Left kidney (tissue), 2 donors: Measurements from ENCODE around the gene TOB1. TPM values are rescaled to one million over a fixed set of nuclear protein-coding genes. Genes with fewer than 3 reads are reported as not detected.

ENCODE experiments used
- DNase-seq: peaks from one replicate; pipeline ENCODE4 v3.0.0-alpha.2; 2013
- polyA plus RNA-seq: library from polyadenylated mRNA; unstranded; fragments of 120-200 nt; gene quantifications from one replicate; pipeline ENCODE4 v1.2.1, GENCODE V29; 2013; ENCODE audit not compliant: insufficient read length

The TOB1 gene
- polyA plus RNA-seq, 1 donor = 38.6 TPM

DNA sequence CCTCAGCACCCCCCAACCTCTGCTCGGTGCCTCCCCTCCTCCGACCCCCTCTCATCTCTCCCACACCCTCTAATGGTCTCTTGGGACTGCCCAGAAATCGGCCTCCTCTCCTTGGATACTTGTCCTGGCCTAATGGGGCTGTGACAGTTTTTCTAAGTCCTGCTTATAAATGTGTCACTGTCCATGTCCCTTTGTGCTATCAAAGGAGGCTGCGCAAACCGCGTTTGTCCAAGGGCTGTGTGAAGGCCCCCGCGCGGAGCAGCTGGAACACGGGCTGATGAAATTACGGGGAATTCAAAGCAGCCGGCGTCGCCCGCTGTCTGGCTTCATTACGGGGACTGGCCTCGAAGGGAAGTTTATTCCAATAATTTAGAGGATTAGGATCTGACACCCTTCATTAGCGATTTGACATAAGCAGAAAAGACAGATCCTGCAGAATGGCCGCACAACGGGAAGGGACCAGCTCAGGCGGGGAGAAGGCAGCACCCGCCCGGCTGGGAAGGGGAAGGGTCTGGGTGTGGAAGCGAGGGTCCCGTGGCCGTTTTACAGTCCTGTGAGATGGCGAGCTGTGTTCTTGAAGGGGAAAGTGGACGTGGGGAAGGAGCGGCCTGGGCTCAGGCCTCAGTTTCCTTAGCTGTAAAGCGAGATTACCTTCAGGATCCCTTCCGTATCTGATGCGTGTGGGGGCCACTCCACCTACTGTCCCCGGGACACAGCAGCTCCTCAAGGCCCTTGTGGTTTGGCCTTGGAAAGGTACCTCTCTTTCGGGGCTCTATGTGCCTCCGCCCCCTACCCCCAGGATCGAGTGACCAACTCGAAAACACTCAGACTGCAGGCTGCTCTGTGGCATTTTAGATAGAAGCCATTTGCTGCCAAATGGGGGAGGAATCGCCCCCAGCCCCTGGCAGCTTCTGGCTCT lies 32.4 kb downstream of the TOB1 start:
- no peak for DNase-seq

DNA sequence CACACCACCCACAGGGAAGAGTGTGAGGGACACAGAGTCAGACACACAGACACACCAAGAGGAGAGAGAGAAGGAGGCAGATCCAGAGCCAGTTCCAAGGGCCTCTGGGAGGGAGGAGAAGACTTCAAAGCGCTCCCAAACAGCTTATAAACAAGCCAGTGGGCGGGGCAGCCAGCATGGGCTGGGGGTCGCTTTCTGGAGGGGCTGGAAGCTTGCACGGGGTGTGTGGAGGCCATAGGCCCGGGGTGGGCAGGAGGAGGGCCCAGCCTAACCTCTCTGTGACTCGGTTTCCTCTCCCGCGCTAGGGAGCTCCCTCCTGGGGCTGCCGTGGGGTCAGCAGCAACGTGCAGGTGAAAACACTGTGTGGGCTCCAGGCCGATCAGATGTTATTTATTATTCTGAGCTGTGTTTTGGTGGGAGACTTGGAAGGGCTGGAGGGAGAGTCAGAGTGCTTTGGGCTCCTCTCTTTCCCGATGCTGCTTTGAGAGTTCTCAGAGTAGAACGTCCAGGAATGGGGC lies 33.2 kb downstream of the TOB1 start:
- no peak for DNase-seq

DNA sequence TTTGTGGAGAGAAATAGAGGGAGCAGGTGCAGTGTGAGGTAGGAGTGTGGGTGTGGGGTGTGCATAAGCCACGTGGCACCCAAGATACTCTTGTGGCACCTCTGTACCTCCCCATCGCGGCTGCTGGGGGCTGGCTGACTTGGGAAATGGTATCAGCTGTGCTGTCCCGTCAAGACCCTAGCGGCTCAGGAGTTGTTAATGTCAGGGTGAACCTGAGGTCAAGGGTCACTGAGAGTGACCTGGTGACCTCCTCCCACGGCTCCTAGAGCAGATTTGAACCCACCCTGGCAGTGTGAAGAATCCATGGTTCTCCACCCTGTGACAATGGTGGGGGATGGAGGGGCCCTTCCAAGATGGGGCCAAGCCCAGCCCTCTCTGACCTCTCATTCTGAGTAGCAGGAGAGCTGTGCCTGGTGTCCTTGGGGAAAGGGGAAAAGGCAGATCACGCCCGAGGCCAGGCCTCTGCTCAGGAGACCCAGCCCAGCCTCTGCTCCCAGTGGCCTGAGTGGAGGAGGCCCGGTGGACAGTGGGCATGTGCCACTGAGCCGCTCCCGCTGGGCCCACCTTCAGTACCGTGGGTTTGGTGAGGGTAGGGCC lies 33.8 kb downstream of the TOB1 start:
- DNase-seq = no peak

DNA sequence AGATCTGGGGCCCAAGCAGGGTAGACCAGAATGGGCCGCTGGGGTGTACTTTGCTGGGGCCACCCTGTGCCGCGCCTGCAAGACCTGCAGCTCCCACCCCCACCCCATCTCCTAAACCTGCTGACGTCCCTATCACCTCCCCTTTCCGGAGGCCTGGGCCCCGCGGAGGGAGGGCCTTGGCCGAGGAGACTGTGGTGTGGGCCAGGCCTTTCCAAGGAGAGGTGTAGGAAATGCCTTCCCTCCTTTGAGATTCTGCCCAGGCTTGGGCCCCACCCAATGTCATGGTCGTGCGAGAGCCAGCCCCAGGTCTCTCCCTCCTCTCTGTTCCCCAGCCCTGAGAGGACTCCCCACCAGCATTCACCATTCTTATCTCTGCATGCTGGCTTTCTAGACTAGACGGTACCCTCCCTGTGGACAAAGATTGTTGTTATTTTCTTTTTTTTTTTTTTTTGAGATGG lies 34.7 kb downstream of the TOB1 start:
- DNase-seq = no peak

DNA sequence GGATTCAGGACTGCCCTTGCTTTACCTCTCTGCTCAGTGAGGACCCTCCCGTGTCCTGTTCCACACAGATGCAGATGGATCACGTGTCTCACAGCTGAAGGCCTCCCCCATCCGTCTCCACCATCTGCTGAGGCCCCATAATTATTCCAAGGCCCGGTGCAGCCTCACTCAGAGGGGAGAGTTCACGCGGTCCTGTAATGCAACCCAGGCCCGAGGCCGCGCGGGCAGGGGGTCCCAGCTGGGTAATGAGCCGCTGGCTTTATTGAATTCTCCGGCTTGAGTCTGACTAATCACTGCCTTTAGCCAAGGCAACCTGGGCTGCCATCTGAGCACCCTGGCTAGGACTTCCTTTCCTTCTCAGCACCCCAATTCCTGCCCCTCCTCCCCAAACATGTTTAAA lies 35.2 kb downstream of the TOB1 start:
- peak; percentile 65 for DNase-seq

DNA sequence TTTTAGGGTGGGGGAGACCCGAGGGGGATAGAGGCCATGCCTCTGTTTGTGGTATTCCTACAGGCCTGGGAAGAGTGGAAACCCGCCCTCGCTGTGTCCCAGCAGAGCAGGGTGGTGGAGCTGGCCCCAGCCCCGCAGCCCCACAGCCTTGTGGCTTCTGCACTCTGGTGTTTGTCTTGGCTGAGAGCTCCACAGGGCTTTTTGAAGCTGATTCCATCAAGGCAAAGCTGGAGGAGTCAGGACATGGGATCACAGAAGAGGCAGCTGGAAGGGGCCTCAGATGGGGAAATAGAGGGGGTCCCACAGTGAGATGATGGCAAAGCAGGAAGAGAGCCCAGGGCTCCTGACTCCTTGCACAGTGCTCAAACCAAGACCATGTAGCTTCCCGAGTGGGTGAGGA lies 35.8 kb downstream of the TOB1 start:
- peak; percentile 50 for DNase-seq

DNA sequence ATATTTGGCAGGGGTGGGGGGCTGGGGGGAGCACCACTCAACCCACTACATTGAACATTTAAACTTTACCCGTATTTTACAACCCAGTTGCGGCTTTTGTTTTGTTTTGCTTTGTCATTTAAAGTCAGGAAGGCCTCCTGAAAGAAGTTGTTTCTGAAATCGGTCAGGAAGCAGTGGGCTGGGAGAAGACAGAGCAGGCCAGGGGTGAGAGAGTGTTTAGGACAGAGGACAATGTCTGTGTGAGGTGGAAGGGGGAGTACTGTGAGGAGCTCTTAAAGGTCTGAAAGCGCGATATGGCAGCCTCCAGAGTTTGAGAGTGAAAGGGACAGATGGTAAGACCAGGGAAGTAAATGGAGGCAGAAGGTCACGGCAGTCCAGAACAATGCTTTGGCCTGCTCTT lies 36.8 kb downstream of the TOB1 start:
- DNase-seq = no peak

DNA sequence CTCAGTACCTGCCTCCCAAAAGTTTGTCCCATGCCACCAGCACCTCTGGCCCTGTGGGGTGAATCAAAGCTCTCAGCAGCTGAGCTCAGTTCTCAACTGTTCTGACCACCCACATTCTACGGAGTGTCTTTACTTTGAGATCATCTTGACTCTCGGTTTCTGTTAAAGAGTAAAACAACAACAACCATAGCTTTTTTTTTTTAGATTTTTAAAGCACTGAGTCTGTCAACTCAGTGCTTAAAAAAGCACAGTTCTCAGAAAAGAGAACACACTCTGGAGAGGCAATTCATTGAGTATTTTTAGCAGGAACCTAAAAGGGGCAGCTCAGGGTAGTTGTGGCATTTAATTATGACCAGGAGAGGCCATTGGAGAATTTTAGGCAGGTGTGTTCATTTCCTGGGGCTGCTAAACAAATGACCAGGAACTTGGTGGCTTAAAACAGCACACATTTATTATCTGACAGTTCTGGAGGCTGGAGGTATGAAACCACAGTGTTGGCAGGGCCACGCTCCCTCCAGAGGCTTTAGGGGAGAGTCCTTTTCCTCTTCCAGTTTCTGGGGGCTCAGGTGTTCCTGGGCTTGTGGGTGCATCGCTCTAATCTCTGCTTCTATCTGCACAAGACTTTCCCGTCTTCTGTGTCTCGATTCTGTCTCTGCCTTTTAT lies 37.5 kb downstream of the TOB1 start:
- no peak for DNase-seq

DNA sequence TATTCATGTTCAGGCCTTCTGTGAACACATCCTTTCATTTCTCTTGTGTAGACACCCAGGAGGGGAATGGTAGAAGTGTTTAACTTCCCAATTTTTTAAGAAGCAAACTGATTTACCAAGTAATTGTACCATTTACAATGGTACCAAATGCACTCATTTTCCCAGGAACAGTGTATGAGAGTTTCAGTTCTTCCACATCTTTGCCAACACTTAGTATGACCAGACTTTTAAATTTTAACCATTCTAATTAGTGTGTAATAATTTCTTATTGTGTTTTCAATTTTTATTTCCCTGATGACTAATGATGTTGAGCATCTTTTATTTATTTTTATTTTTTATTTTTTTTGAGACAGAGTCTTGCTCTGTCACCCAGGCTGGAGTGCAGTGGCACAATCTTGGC lies 41.0 kb downstream of the TOB1 start:
- DNase-seq = no peak

DNA sequence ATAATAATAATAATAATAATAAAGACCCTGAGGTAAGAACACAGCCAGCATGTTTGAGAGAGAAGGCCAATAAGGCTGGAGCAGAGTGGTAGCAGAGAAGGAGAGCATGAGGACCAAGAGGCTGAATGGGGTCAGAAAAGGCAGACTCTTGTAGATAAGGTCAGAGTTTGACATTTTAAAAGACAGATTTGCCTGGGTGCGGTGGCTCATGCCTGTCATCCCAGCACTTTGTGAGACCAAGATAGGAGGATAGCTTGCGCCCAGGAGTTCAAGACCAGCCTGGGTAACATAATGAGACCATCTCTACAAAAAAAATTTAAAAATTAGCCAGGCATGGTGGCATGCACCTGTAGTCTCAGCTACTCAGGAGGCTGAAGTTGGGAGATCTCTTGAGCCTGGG lies 41.7 kb downstream of the TOB1 start:
- DNase-seq = no peak

DNA sequence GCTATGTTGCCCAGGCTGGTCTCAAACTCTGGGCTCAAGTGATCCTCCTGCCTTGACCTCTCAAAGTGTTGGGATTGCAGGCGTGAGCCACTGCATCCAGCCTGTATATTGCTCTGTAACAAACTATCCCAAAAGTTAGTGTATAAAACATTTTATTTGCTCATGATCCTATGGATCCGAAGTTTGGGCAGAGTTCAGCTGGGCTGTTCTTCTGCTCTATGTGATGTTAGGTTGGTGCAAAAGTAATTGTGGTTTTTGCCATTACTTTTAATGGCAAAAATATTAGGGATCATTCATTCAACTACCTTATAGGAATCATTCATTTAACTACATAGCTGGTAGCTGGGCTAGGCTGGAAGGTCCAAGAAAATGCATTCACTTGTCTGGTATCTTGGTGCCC lies 43.6 kb downstream of the TOB1 start:
- no peak for DNase-seq

DNA sequence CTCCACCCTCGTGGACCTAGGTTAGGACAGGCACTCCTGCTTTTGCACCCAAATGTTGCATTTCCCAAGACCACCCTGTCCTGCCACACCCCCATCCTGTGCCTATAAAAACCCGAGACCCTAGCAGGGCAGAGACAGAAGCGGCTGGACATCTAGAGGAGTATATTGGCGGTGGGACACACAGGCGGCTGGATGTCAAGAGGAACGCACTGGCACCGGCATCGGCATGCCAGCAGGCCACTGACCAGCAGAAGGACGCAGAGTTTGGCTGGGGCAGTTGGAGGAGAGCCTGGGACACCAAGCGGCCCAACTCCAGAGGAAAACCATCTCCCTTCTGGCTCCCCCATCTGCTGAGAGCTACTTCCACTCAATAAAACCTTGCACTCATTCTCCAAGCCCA lies 45.5 kb downstream of the TOB1 start:
- no peak for DNase-seq

DNA sequence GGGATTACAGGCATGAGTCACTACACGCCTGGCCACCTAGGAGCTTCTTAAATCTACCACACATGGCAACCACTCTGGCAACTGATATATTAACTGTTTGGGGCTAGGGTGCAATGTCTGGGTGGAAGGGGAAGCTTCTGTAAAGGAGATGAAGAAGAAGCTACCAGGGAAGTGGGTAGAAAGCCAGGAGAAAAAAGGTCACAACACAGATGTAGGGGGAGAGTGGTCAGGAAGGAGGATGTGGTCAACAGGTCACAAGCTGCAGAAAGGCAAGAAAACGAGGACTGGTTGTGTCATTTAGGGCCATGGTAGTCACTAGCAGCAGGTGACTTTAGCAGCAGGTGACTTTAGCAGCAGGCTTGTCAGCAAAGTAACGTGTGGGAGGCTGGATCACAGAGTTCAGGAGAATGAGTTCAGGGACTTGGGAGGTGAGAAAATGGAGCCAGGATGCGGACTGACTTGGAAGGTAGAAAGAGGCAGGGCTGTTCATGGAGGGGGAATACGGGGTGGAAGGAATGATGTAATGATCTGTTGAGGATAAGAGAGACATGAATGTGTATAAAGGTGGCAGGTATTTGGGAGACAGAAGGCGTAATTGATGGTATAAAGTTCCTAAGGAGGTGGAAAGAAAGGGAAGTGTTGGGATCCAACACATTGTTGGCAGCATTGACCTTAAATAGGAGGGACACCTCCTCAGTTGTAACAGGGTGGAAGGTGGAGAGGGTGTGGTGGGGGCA lies 47.1 kb downstream of the TOB1 start:
- DNase-seq = no peak

DNA sequence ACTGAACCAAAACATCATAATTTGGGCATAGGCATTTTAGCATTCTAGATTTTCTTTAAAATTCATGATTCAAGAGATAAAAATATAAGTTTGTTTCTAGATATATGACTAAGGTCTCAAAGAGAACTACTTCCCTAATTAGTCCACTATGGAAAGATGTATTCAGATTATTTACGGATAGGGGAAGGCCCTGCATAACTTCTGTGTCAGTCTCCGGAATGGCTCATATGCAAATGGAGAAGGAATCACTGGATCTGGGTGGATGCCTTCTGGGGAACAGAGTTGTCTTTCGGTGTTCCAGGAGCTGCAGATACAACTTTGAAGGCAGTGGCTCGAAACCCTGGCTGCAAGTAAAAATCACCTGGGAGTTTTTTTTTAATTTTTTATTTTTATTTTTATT lies 47.9 kb downstream of the TOB1 start:
- no peak for DNase-seq

DNA sequence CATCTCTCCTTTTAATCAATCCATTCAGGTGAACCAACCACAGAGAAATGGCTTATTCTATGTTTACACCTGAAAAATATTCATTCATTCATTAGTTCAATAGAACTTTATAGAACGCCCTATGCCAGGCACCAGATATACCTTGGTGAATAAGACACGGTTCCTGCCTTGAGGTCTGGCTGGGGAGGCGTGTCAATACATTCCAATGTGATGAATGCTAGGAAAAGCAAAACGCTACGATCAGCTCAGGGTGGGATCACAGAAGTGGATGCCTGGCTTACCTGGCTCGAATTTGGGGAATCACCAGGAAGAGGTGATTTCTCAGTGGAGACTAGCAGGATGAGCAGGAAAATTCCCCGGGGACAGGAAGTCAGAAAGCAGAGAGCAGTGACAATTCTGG lies 48.3 kb downstream of the TOB1 start:
- no peak for DNase-seq

DNA sequence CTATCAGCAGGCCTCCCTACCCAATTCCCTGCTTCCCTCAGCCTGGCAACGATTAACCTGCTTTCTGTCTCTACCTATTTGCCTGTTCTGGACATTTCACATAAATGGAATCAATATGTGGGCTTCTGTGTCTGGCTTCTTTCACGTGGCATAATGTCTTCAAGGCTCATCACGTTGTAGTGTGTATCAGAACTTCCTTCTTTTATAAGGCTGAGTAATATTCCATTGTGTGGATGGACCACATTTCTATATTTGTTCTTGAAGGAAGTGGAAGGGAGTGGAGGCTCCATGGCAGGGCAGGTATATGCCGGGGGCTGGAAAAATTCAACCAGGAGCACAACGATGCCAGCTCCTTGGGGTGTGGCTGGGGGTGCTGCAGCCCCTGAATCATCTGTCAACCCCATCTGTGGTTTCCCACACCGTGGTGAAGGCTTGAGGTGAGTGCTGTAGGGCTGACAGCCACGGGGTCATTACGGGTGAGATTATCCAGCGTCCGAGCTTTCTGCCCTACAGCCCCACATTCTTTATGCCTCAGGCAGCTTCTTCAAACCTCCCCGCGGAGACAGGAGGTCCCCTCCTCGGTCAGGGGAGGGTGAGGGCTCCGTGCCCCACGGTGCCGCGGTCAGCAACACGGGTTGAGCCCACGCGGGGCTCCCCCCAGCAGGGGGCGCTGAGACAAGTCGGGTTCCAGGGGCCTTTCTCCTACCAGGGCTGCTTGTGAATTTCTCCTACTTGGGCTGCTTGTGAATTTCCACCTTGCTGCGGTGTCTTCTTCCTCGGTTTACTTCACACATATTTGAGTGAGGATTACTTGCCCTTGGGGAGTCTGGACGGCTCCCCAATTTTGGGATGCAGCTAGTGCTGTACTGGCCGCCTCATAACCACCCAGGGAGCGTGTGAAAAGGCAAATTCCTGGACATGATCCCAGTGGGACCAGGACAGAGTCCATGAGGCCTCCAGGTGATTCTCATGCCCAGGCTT lies 49.1 kb downstream of the TOB1 start:
- DNase-seq = no peak

DNA sequence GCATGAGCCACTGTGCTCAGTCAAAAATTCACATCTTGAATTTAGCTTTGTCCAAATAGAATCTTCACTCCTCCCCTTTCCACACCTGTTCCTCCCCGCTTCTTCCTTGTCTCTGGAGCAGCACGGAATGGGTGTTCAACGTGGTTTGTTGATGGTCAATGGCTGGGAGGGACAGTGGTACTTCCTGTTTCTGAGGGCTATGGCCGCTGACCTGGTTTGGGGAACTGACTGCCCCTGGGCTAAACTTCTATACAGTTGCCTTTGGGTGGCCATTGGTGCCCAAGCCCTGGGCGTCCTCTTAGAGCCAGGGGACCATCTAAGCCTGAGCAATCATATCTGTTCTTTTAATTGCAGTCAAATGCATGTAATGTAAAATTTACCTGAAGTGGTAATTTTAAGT lies 49.9 kb downstream of the TOB1 start:
- DNase-seq = no peak

DNA sequence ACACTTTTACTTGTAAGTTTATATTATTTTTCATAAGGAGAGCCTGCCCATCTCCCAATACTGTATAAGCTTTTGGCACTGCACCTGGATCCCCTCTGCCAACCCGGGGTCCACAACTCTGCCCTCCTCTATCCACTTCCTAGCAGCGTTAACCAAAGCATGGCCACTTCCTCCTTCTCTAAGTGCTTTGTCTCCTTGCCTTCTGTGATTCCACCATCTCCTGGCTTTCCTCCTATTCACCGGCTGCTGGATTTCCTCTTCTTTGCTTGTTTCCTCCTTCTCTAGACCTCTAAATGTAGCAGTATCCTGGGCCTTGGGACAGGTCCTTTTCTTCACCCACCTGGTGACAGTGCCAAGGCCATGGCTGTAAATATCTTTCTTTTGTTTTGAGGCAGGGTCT lies 50.8 kb downstream of the TOB1 start:
- no peak for DNase-seq

DNA sequence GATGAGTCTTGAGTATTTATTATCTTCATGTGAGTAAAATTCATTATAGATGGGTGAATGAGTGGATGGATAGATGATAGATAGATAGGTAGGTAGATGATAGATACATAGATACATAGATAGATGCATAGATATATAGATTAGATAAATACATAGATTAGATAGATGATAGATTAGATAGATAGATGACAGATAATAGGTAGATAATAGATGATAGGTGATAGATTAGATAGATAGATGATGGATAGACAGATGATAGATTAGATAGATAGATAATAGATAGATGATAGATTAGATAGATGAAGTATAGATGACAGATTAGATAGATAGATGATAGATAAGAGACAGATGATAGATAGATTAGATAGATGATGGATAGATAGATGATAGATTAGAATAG lies 52.6 kb downstream of the TOB1 start:
- no peak for DNase-seq
